Adrenal gland (tissue), 12 donors: ENCODE data around the gene DNAH17. TPM values are rescaled to one million over a fixed set of nuclear protein-coding genes. Genes with fewer than 3 reads are reported as not detected.

Source experiments
- DNase-seq, 7 donors: peaks; one replicate each; pipeline ENCODE4 v3.0.0-alpha.2; 2019 to 2020
- H3K27ac ChIP-seq, 5 donors: fragments of 200-600 bp; sonication (generic) in 4 of 5; 1 replicate in 3 of 5; 2 replicates in 2 of 5; pipeline versions ENCODE4 v1.5.1 to v1.8.0; 2016 to 2020; ENCODE audit warnings: mild to moderate bottlenecking in 1 of 5
- H3K27me3 ChIP-seq: fragments of 200-600 bp; 2 replicates; pipeline ENCODE4 v1.8.0; 2021
- H3K36me3 ChIP-seq, 2 donors: fragments of 200-600 bp; replicated peaks in 1 of 2; 1 replicate in 1 of 2; 2 replicates in 1 of 2; pipeline versions ENCODE4 v1.5.1 to v1.8.0; 2018 to 2022
- H3K4me1 ChIP-seq, 2 donors: fragments of 200-600 bp; replicated peaks in 1 of 2; 1 replicate in 1 of 2; 2 replicates in 1 of 2; pipeline versions ENCODE4 v1.5.1 to v1.8.0; 2018 to 2021
- H3K4me3 ChIP-seq, 4 donors: fragments of 200-600 bp; sonication (generic) in 3 of 4; one replicate each; pipeline ENCODE4 v1.5.1; 2016 to 2018
- H3K9me3 ChIP-seq, 3 donors: fragments of 200-600 bp; sonication (generic) in 1 of 3; replicated peaks in 1 of 3; 1 replicate in 2 of 3; 2 replicates in 1 of 3; pipeline versions ENCODE4 v1.5.1 to v1.8.0; 2016 to 2021
- POLR2A ChIP-seq, 2 donors: fragments of 450-650 bp; IDR thresholded peaks; one replicate each; pipeline ENCODE4 v1.6.1; 2017; ENCODE audit warnings: antibody characterized with exemption in 2 of 2, mild to moderate bottlenecking in 2 of 2, moderate library complexity in 1 of 2
- WGBS, 4 donors: extraction: QIAGEN DNeasy Blood & Tissue Kit in 2 of 4; methylation state at CpG; one replicate each; pipeline versions ENCODE4 v1.1.5 to v1.1.7; 2013 to 2017; 5-methylcytosine and 5-hydroxymethylcytosine counted together
- intact Hi-C, 2 donors: fragments of 100-400 bp; cut with DNase I; formaldehyde crosslinking; loops; one replicate each; pipeline versions ENCODE4 v1.14.1 to v1.15.0; 2022 to 2023
- polyA plus RNA-seq, 3 donors: library from polyadenylated mRNA; stranded (reverse); fragments of 200-250 nt in 2 of 3; fragments of 350-450 nt in 1 of 3; fragmentation: Illumina TruSeq in 1 of 3; extraction: RNeasy Lipid Tissue Mini Kit (QIAGEN cat#74804) in 1 of 3; gene quantifications; one replicate each; pipeline ENCODE4 v1.2.3, GENCODE V29; 2013 to 2014
- total RNA-seq, 9 donors: library from RNA; depleted of rRNA in 4 of 9; stranded (reverse); fragments of >200 nt in 4 of 9; fragments of 120-200 nt in 1 of 9; fragmentation: NEBNext Ultra II Directional in 1 of 9; extraction: Animal tissue kit (Norgen Biotek cat#: 25700) in 1 of 9; gene quantifications; one replicate each; pipeline versions ENCODE4 v1.1.0 to v1.2.4, GENCODE V29; 2013 to 2023
- TF ChIP-seq, protein P1 (sequence below), 6 experiments: fragments of 450-650 bp in 4 of 6; fragments of 200-600 bp in 2 of 6; sonication (generic) in 1 of 6; IDR thresholded peaks; 1 replicate in 5 of 6; 2 replicates in 1 of 6; pipeline versions ENCODE4 v1.5.1 to v1.8.0; 2016 to 2021; ENCODE audit warnings: antibody characterized with exemption in 6 of 6, mild to moderate bottlenecking in 2 of 6, moderate library complexity in 1 of 6
- donor health status: healthy with polysubstance abuse.
- donor health status: Bipolar disorder and iron deficiency.
- donor health status: DM: yes; HTN: yes; CAD: no.
- donor health status: DM: no; HTN: no; CAD: no.
- donor health status: DM: no; HTN: no; CAD: no.
- donor health status: DM: yes; HTN: yes; CAD: no.

Gene DNAH17
- total and polyA plus RNA-seq, 12 donors = 0.03 to 1.8 (median 0.22) TPM; not detected in 5

DNA sequence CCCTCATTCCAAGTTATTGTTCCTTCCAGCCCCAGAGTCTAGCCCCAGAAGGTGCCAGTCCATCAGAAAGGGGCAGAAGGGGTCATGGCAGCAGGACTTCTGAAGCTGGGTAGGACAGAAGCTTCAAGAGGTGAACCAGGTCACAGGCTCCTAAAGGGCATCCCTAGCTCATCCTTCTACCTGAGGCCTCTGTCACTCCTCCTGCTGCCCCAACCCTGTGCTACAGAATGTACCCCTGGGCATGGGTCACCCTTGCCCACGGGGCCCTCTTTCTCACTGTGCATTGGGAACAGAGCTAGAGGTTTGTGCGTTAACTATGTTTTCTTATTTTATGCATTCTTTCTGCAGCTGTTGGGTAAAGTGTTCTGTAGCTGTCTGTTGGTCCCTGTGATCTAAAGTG, 46.5 kb downstream of the DNAH17 start:
- no peak for DNase-seq
- H3K27ac ChIP-seq = no peak overlapping the region
- TF ChIP-seq POLR2A (IDR thresholded peaks at IDR 0.05) = no peak
- TF ChIP-seq, protein P1, sequence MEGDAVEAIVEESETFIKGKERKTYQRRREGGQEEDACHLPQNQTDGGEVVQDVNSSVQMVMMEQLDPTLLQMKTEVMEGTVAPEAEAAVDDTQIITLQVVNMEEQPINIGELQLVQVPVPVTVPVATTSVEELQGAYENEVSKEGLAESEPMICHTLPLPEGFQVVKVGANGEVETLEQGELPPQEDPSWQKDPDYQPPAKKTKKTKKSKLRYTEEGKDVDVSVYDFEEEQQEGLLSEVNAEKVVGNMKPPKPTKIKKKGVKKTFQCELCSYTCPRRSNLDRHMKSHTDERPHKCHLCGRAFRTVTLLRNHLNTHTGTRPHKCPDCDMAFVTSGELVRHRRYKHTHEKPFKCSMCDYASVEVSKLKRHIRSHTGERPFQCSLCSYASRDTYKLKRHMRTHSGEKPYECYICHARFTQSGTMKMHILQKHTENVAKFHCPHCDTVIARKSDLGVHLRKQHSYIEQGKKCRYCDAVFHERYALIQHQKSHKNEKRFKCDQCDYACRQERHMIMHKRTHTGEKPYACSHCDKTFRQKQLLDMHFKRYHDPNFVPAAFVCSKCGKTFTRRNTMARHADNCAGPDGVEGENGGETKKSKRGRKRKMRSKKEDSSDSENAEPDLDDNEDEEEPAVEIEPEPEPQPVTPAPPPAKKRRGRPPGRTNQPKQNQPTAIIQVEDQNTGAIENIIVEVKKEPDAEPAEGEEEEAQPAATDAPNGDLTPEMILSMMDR (IDR thresholded peaks at IDR 0.05) = no peak
- no peaks in the 10 kb centered on the region for H3K27me3 ChIP-seq
- intact Hi-C loops = no loop called here
- H3K4me3 ChIP-seq = no peak overlapping the region
- H3K36me3 ChIP-seq = no peaks in the 10 kb centered on the region
- WGBS, 4 donors = 80 to 95% (median 86%) methylated on average over 2 of the region's 2 CpGs
- no peaks in the 10 kb centered on the region for H3K4me1 ChIP-seq
- H3K9me3 ChIP-seq = no peaks in the 10 kb centered on the region

DNA sequence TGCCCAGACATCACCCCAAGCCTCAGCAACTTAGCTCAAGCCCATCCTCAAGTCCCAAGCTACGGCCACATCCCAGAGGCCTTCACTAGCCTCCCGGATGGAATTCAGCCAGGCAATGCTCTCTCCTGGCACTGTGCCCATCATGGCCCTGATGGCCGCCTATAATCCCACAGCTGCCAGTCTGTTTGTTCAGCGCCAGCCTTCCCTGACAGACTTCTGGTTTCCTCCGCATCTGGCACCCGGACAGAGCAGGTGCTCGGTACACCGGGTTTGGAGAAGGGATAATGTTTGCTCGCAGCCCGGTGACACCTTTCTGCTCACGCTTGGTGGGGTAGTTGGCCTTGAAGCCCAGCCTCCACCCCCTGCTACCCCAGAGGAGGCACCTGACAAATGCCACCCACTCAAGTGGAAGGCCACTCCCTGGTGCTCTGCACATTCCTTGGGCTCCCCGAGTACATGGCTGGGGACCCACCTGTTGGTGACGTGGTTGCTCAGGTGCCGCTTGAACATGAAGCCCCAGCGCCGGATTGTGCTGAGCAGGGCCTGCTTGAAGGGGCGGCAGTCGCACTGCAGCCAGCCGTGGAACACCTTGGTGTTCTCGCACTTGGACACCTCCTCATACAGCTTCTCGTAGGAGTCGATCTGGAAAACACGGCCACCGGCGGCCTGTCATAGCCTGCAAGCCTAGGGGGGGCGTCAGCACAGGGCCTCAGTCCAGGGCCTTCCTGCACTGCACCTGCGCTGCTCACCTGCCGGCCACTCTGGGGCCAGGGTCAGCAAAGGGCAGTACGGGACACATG, 47.1 kb downstream of the DNAH17 start:
- TF ChIP-seq, protein P1 (IDR thresholded peaks at IDR 0.05) = no peak
- TF ChIP-seq POLR2A (IDR thresholded peaks at IDR 0.05) = no peak
- DNase-seq = peak in 3 of 7 donors; percentile 13 to 43 (median 30)
- Histone ChIP-seq H3K9me3 (no peaks in the 10 kb centered on the region), H3K36me3 (no peaks in the 10 kb centered on the region), H3K27me3 (no peaks in the 10 kb centered on the region), H3K4me1 (no peaks in the 10 kb centered on the region), H3K27ac (no peak overlapping the region), H3K4me3 (no peak overlapping the region)
- WGBS, 4 donors = 81 to 89% (median 84%) methylated on average over 10 to 29 of the region's 29 CpGs
- intact Hi-C loops = no loop called here

DNA sequence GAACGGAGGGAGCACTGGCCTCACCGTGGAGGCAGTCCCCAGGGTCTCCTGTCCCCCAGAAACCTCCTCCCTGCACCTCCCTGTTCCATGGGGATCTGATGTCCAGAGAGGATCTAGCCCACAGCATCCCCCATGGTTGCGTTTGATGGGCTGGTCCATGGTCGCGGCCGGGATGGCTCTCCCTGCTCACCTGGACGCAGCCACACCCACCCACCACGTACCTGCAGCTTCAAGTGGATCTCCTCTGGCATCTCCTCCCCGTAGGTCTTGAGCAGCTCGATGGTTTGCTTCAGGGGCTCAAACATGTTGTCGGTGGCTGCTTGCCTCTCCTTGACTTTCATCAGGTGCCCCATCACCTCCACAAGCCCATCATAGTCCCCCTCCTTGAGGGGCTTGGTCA, 47.9 kb downstream of the DNAH17 start:
- intact Hi-C loops = no loop called here
- DNase-seq = no peak
- no peak for TF ChIP-seq POLR2A (IDR thresholded peaks at IDR 0.05)
- TF ChIP-seq, protein P1 (IDR thresholded peaks at IDR 0.05) = no peak
- 91 to 93% (median 92%) methylated on average over 8 to 11 of the region's 11 CpGs for WGBS, 4 donors
- no peaks in the 10 kb centered on the region for H3K27me3 ChIP-seq
- no peaks in the 10 kb centered on the region for H3K36me3 ChIP-seq
- no peaks in the 10 kb centered on the region for H3K4me1 ChIP-seq
- H3K4me3 ChIP-seq = no peak overlapping the region
- H3K27ac ChIP-seq = no peak overlapping the region
- H3K9me3 ChIP-seq = no peaks in the 10 kb centered on the region

DNA sequence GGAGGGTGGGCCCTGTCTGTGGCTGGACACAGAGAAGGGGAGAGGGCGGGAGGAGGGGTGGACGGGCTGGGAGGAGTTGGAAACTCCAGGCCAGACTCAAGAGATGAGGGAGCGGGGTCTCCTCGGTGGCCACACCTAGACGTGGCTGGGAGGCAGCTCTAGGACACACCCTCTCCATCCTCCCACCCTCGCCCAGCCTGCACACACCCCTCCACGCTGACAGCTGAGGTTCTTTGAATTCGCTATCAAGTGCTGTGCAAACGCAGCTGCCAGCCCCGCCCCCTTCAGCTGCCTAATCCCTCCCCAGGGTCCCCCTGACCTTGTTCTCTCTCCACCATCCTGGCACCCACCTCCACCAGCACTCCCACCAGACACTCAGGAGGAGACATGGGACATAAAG, 48.7 kb downstream of the DNAH17 start:
- H3K4me3 ChIP-seq = no peak overlapping the region
- H3K27ac ChIP-seq = no peak overlapping the region
- H3K9me3 ChIP-seq = no peaks in the 10 kb centered on the region
- H3K27me3 ChIP-seq = no peaks in the 10 kb centered on the region
- WGBS, 4 donors = 58 to 75% (median 66%) methylated on average over 7 to 10 of the region's 10 CpGs
- H3K36me3 ChIP-seq = no peaks in the 10 kb centered on the region
- DNase-seq = no peak
- intact Hi-C loops = no loop called here
- no peak for TF ChIP-seq POLR2A (IDR thresholded peaks at IDR 0.05)
- TF ChIP-seq, protein P1 (IDR thresholded peaks at IDR 0.05) = no peak
- H3K4me1 ChIP-seq = no peaks in the 10 kb centered on the region
